NCI-H2196 (cell line): ENCODE data around the gene TBX2.
"Not testable (repeated sequence)": the region's sequence is repeated elsewhere in the genome, so short reads cannot be mapped to it uniquely, and the experiment has no call there.

Source experiments
- DNase-seq: peaks from one replicate; lab custom pipeline; 2025; ENCODE audit not compliant: unreplicated experiment; lab: John Stamatoyannopoulos, UW

Gene TBX2

GRCh38 chr17:61399131-61400065, at the start of gene TBX2:
Gene TBX2 (plus strand): TSS chr17:61399843. CDS start chr17:61400177, 334 bp downstream.
- DNase-seq = peak; percentile 17

GRCh38 chr17:61351745-61352407, 47.8 kb upstream of the TBX2 start:
- DNase-seq = no peak

GRCh38 chr17:61352408-61352770, 47.3 kb upstream of the TBX2 start:
- DNase-seq = no peak

- DNase-seq = no peak
Measured at GRCh38 chr17:61352781-61353491, 46.7 kb upstream of the TBX2 start.

GRCh38 chr17:61353615-61354014, 46.0 kb upstream of the TBX2 start:
- no peak for DNase-seq

- DNase-seq = no peak
Measured at GRCh38 chr17:61354895-61355874, 44.5 kb upstream of the TBX2 start.

GRCh38 chr17:61357061-61357460, 42.6 kb upstream of the TBX2 start:
- not testable (repeated sequence) for DNase-seq

GRCh38 chr17:61359513-61359912, 40.1 kb upstream of the TBX2 start:
- DNase-seq = not testable (repeated sequence)

GRCh38 chr17:61360318-61360943, 39.2 kb upstream of the TBX2 start:
- no peak for DNase-seq

GRCh38 chr17:61361084-61361483, 38.6 kb upstream of the TBX2 start:
- no peak for DNase-seq

- no peak for DNase-seq
Measured at GRCh38 chr17:61362396-61362795, 37.2 kb upstream of the TBX2 start.

- no peak for DNase-seq
Measured at GRCh38 chr17:61362852-61363600, 36.6 kb upstream of the TBX2 start.

- DNase-seq = no peak
Measured at GRCh38 chr17:61363601-61364462, 35.8 kb upstream of the TBX2 start.

- no peak for DNase-seq
Measured at GRCh38 chr17:61364463-61364846, 35.2 kb upstream of the TBX2 start.

- no peak for DNase-seq
Measured at GRCh38 chr17:61366076-61366714, 33.4 kb upstream of the TBX2 start.

- no peak for DNase-seq
Measured at GRCh38 chr17:61366715-61367413, 32.8 kb upstream of the TBX2 start.
